ENCODE results near the gene AFF3.

DNA sequence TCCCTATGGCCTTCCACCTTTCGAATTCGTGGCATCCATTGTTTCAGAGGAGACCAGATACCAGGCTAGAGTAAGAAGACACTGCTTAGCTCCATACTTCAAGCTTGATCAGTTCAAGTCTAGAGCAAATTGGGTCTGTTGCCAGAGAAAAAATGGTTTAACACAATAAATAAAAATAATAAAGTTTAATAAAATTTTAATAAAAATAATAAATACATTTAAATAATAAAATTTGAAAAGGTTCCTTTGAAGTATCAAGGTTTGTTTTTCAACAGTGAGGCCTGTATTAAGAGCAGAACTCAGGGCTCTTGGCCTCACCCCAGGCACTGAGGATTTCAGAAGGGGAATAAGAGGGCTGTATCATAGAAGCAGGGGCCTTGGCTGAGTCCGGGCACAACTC lies 547.0 kb downstream of the AFF3 start:
- TF ChIP-seq, protein P1, sequence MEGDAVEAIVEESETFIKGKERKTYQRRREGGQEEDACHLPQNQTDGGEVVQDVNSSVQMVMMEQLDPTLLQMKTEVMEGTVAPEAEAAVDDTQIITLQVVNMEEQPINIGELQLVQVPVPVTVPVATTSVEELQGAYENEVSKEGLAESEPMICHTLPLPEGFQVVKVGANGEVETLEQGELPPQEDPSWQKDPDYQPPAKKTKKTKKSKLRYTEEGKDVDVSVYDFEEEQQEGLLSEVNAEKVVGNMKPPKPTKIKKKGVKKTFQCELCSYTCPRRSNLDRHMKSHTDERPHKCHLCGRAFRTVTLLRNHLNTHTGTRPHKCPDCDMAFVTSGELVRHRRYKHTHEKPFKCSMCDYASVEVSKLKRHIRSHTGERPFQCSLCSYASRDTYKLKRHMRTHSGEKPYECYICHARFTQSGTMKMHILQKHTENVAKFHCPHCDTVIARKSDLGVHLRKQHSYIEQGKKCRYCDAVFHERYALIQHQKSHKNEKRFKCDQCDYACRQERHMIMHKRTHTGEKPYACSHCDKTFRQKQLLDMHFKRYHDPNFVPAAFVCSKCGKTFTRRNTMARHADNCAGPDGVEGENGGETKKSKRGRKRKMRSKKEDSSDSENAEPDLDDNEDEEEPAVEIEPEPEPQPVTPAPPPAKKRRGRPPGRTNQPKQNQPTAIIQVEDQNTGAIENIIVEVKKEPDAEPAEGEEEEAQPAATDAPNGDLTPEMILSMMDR (IDR thresholded peaks at IDR 0.05) = no peak
- no peak for TF ChIP-seq POLR2AphosphoS5 (IDR thresholded peaks at IDR 0.05)
- TF ChIP-seq POLR2A (IDR thresholded peaks at IDR 0.05) = no peak
- TF ChIP-seq EP300 (IDR thresholded peaks at IDR 0.05) = no peak
